C4-2B (cell line): ENCODE measurements around the gene IL22RA2.

Experiments used
- H3K27ac ChIP-seq: fragments of 450-650 bp; 2 replicates; pipeline ENCODE4 v1.5.1; 2017
- ZFX ChIP-seq: fragments of 450-650 bp; IDR thresholded peaks from 2 replicates; pipeline ENCODE4 v1.6.1; 2017
- TF ChIP-seq, protein P1 (sequence below): fragments of 450-650 bp; conservative IDR thresholded peaks from 2 replicates; pipeline ENCODE4 v1.5.1; 2017; ENCODE audit warnings: mild to moderate bottlenecking

Gene IL22RA2

GRCh38 chr6:137155830-137156229 is 17.6 kb downstream of the IL22RA2 start:
- H3K27ac ChIP-seq: no peak overlapping the region
- TF ChIP-seq, protein P1, sequence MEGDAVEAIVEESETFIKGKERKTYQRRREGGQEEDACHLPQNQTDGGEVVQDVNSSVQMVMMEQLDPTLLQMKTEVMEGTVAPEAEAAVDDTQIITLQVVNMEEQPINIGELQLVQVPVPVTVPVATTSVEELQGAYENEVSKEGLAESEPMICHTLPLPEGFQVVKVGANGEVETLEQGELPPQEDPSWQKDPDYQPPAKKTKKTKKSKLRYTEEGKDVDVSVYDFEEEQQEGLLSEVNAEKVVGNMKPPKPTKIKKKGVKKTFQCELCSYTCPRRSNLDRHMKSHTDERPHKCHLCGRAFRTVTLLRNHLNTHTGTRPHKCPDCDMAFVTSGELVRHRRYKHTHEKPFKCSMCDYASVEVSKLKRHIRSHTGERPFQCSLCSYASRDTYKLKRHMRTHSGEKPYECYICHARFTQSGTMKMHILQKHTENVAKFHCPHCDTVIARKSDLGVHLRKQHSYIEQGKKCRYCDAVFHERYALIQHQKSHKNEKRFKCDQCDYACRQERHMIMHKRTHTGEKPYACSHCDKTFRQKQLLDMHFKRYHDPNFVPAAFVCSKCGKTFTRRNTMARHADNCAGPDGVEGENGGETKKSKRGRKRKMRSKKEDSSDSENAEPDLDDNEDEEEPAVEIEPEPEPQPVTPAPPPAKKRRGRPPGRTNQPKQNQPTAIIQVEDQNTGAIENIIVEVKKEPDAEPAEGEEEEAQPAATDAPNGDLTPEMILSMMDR: no peak

DNA sequence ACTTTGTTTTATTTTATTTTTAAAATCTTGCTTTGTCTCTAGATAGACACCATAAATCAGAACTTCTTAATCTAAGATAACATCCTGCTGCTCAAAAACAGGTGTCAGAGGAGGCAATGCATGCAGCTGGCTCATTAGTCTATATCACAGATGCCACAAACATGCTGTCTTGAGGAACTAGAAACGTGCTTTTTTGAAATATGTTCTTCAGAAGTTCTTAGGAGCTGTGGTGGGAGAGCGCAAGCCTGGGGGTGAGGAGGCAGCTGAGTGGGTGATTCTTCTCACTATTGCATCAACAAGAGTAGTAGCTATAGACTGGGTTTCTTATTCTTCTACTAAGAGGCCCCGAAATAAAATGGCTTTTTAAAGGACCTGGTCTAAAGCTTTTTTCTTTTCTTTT is 23.4 kb downstream of the IL22RA2 start:
- no peak for TF ChIP-seq ZFX
- TF ChIP-seq, protein P1: no peak
- no peak overlapping the region for H3K27ac ChIP-seq

- H3K27ac ChIP-seq: no peak overlapping the region
- TF ChIP-seq, protein P1: no peak
- no peak for TF ChIP-seq ZFX
Observed at GRCh38 chr6:137149035-137149393, 24.4 kb downstream of the IL22RA2 start.

GRCh38 chr6:137148306-137149034 is 25.0 kb downstream of the IL22RA2 start:
- H3K27ac ChIP-seq: no peak overlapping the region
- TF ChIP-seq, protein P1: no peak
- TF ChIP-seq ZFX: no peak

- H3K27ac ChIP-seq: no peak overlapping the region
- TF ChIP-seq, protein P1: no peak
- no peak for TF ChIP-seq ZFX
Observed at GRCh38 chr6:137147195-137147594, 26.2 kb downstream of the IL22RA2 start.

DNA sequence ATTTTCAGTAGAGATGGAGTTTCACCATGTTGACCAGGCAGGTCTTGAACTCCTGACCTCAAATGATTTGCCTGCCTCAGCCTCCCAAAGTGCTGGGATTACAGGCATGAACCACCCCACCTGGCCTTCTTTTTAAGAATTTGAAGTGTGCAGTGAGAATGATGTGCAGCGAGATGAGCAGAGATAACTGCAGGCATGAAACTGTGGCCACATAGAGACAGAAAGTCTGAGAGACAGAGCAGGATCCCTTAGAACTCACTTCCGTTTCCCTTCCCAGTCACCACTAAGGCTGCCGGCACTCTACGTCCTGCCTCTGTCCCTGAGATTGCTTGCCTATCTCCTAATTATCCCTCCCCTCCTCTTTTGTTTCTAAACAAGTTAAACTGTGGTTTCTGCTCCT is 27.2 kb downstream of the IL22RA2 start:
- H3K27ac ChIP-seq: no peak overlapping the region
- TF ChIP-seq, protein P1: no peak
- TF ChIP-seq ZFX: no peak

GRCh38 chr6:137145421-137145820 is 28.0 kb downstream of the IL22RA2 start:
- H3K27ac ChIP-seq: no peak overlapping the region
- TF ChIP-seq, protein P1: no peak
- no peak for TF ChIP-seq ZFX
